ENCODE data around the gene TMEM235. TPM values are rescaled to one million over a fixed set of nuclear protein-coding genes. Genes with fewer than 3 reads are reported as not detected.
A peak's percentile ranks its signal among the peaks of the same experiment; 100 is the strongest.

The TMEM235 gene
- total and polyA plus RNA-seq, 9 of the 15 experiments (the other 6 are each of a cell fraction or from before 2014, with no cell fraction given): not detected

DNA sequence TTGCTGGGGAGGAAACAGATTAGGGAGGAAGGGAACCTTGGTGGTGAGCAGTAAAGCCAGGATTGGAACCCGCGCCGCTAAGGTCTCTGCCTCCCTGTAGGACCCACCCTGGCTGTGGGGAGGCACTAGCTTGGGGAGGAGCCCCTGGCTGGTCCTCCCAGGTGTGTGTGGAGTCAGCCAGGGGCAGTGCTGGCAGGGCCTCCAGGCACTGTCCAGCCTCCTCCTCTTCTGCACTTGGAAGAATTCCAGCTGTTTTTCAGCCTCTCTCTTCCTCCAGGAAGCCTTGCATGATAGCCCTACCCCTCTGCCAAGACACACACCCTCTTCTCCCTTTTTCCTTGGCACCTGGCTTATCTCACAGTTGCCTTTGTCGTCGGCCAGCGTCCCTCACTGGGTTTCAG is 34.8 kb downstream of the TMEM235 start:
- peak overlapping the region; percentile 43; the same call in 1 of the 2 replicates for H2AFZ ChIP-seq (ENCODE audit: low read depth, low read length)
- H3K9me3 ChIP-seq (replicated peaks; ENCODE audit: control insufficient read depth, insufficient read depth, low read depth, low read length): no peaks in the 10 kb centered on the region
- no peaks in the 10 kb centered on the region for H3K36me3 ChIP-seq (ENCODE audit: control insufficient read depth, insufficient read depth, low read length)
- H3K79me2 ChIP-seq (ENCODE audit: control insufficient read depth, insufficient read depth, low read length): peaks cover 8% of the 10 kb centered on the region; the same call in 1 of the 3 replicates
- POLR2A ChIA-PET: interaction anchor here (1.1 to 1.4 kb wide), 4 partner anchors 9 to 95 kb away, joined by 4 to 6 read pairs (median 5); no protein-coding TSS in a partner anchor
- peak overlapping the region; percentile 64 for H3K27ac ChIP-seq (ENCODE audit: extremely low read depth, low read depth, low read length)
- H3K4me3 ChIP-seq: no peak overlapping the region
- no peaks in the 10 kb centered on the region for H3K27me3 ChIP-seq (ENCODE audit: control insufficient read depth in 2 of 2, insufficient read depth in 2 of 2, low read length in 2 of 2)
- no peak overlapping the region for H3K4me2 ChIP-seq (ENCODE audit: insufficient read depth, low read length)
- peak overlapping the region; percentile 48 to 86 for H3K9ac ChIP-seq (ENCODE audit: insufficient read depth in 1 of 2, low read depth in 2 of 2, low read length in 2 of 2)
- in situ Hi-C loops (cut with MboI): no loop called here
- DNase-seq (ENCODE audit: extremely low read depth in 1 of 4, low spot score in 3 of 4) (peak in 1 of 4 experiments; percentile 44), ATAC-seq (no peak), FAIRE-seq (no peak)
- H3K9me1 ChIP-seq (ENCODE audit: control insufficient read depth, insufficient read depth, low read length): no peaks in the 10 kb centered on the region
- WGBS (ENCODE audit: insufficient coverage, low coverage, missing lambda C conversion rate): 60% methylated on average over 6 of the region's 6 CpGs
- CTCF ChIA-PET (ENCODE audit: low intra/inter-chr PET ratio): no interaction called here
- no peaks in the 10 kb centered on the region for H4K20me1 ChIP-seq (replicated peaks; ENCODE audit: control insufficient read depth, insufficient read depth, low read length)
- H3K4me1 ChIP-seq (replicated peaks in 1 of 2; ENCODE audit: control insufficient read depth in 2 of 2, insufficient read depth in 2 of 2, low read length in 2 of 2): peaks cover 74 to 90% of the 10 kb centered on the region in 2 experiments
- BruUV-seq (replicated peaks): no TSS peak
- intact Hi-C loops (cut with micrococcal nuclease): no loop called here
- peak; percentile 96 for TF ChIP-seq ZFP36 (IDR thresholded peaks at IDR 0.05; ENCODE audit: low read depth, low read length, partially characterized antibody)
- no peak for TF ChIP-seq PREB (CRISPR knock-in tag; IDR thresholded peaks at IDR 0.05)
- TF ChIP-seq ILF3 (IDR thresholded peaks at IDR 0.05; ENCODE audit: borderline replicate concordance): no peak
- no peak for TF ChIP-seq ZNF551 (CRISPR knock-in tag; IDR thresholded peaks at IDR 0.05)
- TF ChIP-seq, protein P1, sequence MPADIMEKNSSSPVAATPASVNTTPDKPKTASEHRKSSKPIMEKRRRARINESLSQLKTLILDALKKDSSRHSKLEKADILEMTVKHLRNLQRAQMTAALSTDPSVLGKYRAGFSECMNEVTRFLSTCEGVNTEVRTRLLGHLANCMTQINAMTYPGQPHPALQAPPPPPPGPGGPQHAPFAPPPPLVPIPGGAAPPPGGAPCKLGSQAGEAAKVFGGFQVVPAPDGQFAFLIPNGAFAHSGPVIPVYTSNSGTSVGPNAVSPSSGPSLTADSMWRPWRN (IDR thresholded peaks at IDR 0.05; ENCODE audit: low read depth): no peak
- TF ChIP-seq HNRNPLL (IDR thresholded peaks at IDR 0.05; ENCODE audit: low read depth, low read length, poor library complexity, severe bottlenecking): no peak
- no peak for TF ChIP-seq BRF1 (IDR thresholded peaks at IDR 0.05; ENCODE audit: borderline replicate concordance, extremely low read depth, insufficient read length)
- TF ChIP-seq HMGXB4 (CRISPR knock-in tag; IDR thresholded peaks at IDR 0.05): no peak
- TF ChIP-seq NFIC (IDR thresholded peaks at IDR 0.05): peak; percentile 86
- no peak for TF ChIP-seq ESRRB (CRISPR knock-in tag; IDR thresholded peaks at IDR 0.05; ENCODE audit: borderline replicate concordance)
- TF ChIP-seq HOXB6 (CRISPR knock-in tag; IDR thresholded peaks at IDR 0.05; ENCODE audit: borderline replicate concordance): no peak
- TF ChIP-seq, protein P2, sequence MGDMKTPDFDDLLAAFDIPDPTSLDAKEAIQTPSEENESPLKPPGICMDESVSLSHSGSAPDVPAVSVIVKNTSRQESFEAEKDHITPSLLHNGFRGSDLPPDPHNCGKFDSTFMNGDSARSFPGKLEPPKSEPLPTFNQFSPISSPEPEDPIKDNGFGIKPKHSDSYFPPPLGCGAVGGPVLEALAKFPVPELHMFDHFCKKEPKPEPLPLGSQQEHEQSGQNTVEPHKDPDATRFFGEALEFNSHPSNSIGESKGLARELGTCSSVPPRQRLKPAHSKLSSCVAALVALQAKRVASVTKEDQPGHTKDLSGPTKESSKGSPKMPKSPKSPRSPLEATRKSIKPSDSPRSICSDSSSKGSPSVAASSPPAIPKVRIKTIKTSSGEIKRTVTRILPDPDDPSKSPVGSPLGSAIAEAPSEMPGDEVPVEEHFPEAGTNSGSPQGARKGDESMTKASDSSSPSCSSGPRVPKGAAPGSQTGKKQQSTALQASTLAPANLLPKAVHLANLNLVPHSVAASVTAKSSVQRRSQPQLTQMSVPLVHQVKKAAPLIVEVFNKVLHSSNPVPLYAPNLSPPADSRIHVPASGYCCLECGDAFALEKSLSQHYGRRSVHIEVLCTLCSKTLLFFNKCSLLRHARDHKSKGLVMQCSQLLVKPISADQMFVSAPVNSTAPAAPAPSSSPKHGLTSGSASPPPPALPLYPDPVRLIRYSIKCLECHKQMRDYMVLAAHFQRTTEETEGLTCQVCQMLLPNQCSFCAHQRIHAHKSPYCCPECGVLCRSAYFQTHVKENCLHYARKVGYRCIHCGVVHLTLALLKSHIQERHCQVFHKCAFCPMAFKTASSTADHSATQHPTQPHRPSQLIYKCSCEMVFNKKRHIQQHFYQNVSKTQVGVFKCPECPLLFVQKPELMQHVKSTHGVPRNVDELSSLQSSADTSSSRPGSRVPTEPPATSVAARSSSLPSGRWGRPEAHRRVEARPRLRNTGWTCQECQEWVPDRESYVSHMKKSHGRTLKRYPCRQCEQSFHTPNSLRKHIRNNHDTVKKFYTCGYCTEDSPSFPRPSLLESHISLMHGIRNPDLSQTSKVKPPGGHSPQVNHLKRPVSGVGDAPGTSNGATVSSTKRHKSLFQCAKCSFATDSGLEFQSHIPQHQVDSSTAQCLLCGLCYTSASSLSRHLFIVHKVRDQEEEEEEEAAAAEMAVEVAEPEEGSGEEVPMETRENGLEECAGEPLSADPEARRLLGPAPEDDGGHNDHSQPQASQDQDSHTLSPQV (IDR thresholded peaks at IDR 0.05): peak; percentile 12; the same call in 1 of the 2 replicates
- no peak for TF ChIP-seq TCF7L2 (IDR thresholded peaks at IDR 0.05; ENCODE audit: low read depth, low read length)
- TF ChIP-seq ZNF436 (CRISPR knock-in tag; IDR thresholded peaks at IDR 0.05): peak; percentile 68; the same call in 1 of the 2 replicates
- TF ChIP-seq GTF2F1 (IDR thresholded peaks at IDR 0.05; ENCODE audit: low read depth, low read length): no peak
